Tibial nerve (tissue), 3 donors: Measurements from ENCODE around the gene SMG6.

ENCODE experiments used
- CTCF ChIP-seq, 5 experiments: fragments of 200-600 bp in 3 of 5; fragments of 450-650 bp in 2 of 5; sonication (generic) in 3 of 5; IDR thresholded peaks; one replicate each; pipeline ENCODE4 v1.5.1; 2016 to 2019; ENCODE audit warnings: antibody characterized with exemption in 5 of 5, mild to moderate bottlenecking in 3 of 5, moderate library complexity in 2 of 5
- POLR2A ChIP-seq, 2 donors: fragments of 450-650 bp; IDR thresholded peaks; one replicate each; pipeline ENCODE4 v1.6.1; 2017; ENCODE audit warnings: antibody characterized with exemption in 2 of 2, mild to moderate bottlenecking in 2 of 2, moderate library complexity in 2 of 2

GRCh38 chr17:2237521-2237921 is 66.1 kb downstream of the SMG6 start:
- TF ChIP-seq CTCF (IDR thresholded peaks at IDR 0.05) = no peak
- no peak for TF ChIP-seq POLR2A (IDR thresholded peaks at IDR 0.05)
